HL-60 (cell line): ENCODE results near the gene CKLF.

ENCODE experiments used
- DNase-seq, 2 experiments: peaks; one replicate each; pipeline ENCODE4 v3.0.0-alpha.2; 2010 to 2020; ENCODE audit warnings: low read depth in 1 of 2, low spot score in 1 of 2
- H3K27ac ChIP-seq: fragments of 250-450 bp; sonication (Bioruptor Pico); replicated peaks from 2 replicates; pipeline ENCODE4 v1.5.1; 2020; ENCODE audit warnings: mild to moderate bottlenecking, moderate library complexity
- H3K27me3 ChIP-seq: fragments of 250-450 bp; sonication (Bioruptor Pico); 2 replicates; pipeline ENCODE4 v1.5.1; 2021; ENCODE audit warnings: mild to moderate bottlenecking, moderate library complexity; ENCODE audit not compliant: insufficient read depth, poor library complexity, severe bottlenecking
- H3K4me3 ChIP-seq: replicated peaks from 2 replicates; pipeline ENCODE4 v1.5.1; 2011; ENCODE audit warnings: mild to moderate bottlenecking, control low read depth, low read length; ENCODE audit not compliant: insufficient read depth
- GABPA ChIP-seq: IDR thresholded peaks from 2 replicates; pipeline ENCODE4 v1.6.1; 2012; ENCODE audit warnings: low read depth
- POLR2AphosphoS5 ChIP-seq: IDR thresholded peaks from 2 replicates; pipeline ENCODE4 v1.6.1; 2012; ENCODE audit warnings: low read depth
- SPI1 ChIP-seq: IDR thresholded peaks from 2 replicates; pipeline ENCODE4 v1.6.1; 2012; ENCODE audit warnings: low read depth, mild to moderate bottlenecking, borderline replicate concordance
- TF ChIP-seq, protein P1 (sequence below): IDR thresholded peaks from 2 replicates; pipeline ENCODE4 v1.6.1; 2012; ENCODE audit warnings: low read depth; ENCODE audit not compliant: insufficient replicate concordance
- TF ChIP-seq, protein P2 (sequence below): IDR thresholded peaks from one replicate; pipeline ENCODE4 v1.5.1; 2011; ENCODE audit warnings: low read length, control low read depth, inconsistent platforms; ENCODE audit not compliant: insufficient read depth

CKLF gene

DNA sequence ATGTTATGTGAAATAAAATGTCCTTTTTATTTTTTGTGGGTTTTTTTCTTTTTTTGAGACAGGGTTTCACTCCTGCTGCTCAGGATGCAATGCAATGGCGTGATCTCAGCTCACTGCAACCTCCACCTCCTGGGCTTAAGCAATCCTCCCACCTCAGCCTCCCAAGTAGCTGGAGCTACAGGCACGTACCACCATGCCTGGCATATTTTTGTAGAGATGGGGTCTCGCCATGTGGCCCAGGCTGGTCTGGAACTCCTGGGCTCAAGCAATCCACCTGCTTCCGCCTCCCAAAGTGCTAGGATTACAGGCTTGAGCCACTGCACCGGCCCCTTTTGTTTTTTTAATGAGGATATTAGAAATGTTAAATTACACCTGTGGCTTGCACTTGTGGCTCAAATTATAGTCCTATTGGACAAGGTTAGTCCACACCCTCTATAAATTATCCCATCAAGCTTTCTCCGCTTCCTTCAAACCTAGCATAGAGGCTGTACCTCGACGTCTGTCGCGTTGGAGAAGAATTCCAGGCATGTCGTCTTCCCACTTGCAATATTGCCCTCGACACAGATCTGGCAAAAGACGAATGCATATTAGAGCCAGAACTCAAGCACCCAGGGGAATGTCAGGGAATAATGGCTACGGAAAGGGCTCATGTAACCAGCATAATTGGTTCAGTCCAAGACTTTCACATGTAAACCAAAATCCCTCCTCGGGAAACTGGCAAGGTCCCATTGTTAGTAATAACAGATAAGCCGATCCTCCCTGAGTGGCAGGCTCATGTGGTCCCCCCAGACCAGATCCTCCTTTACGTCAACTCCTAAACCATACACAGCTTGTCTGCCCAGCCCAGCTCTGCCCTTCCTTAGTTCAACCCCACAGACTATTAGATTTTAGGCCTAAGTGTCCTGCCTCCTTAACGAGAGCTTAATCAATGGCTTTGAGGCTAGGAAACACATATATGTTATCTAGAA lies 10.7 kb upstream of the CKLF start:
- no peak for DNase-seq
- H3K4me3 ChIP-seq = no peak overlapping the region
- H3K27ac ChIP-seq = no peak overlapping the region
- no peaks in the 10 kb centered on the region for H3K27me3 ChIP-seq
- TF ChIP-seq POLR2AphosphoS5 = no peak
- no peak for TF ChIP-seq SPI1
- TF ChIP-seq, protein P1, sequence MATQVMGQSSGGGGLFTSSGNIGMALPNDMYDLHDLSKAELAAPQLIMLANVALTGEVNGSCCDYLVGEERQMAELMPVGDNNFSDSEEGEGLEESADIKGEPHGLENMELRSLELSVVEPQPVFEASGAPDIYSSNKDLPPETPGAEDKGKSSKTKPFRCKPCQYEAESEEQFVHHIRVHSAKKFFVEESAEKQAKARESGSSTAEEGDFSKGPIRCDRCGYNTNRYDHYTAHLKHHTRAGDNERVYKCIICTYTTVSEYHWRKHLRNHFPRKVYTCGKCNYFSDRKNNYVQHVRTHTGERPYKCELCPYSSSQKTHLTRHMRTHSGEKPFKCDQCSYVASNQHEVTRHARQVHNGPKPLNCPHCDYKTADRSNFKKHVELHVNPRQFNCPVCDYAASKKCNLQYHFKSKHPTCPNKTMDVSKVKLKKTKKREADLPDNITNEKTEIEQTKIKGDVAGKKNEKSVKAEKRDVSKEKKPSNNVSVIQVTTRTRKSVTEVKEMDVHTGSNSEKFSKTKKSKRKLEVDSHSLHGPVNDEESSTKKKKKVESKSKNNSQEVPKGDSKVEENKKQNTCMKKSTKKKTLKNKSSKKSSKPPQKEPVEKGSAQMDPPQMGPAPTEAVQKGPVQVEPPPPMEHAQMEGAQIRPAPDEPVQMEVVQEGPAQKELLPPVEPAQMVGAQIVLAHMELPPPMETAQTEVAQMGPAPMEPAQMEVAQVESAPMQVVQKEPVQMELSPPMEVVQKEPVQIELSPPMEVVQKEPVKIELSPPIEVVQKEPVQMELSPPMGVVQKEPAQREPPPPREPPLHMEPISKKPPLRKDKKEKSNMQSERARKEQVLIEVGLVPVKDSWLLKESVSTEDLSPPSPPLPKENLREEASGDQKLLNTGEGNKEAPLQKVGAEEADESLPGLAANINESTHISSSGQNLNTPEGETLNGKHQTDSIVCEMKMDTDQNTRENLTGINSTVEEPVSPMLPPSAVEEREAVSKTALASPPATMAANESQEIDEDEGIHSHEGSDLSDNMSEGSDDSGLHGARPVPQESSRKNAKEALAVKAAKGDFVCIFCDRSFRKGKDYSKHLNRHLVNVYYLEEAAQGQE = no peak
- TF ChIP-seq, protein P2, sequence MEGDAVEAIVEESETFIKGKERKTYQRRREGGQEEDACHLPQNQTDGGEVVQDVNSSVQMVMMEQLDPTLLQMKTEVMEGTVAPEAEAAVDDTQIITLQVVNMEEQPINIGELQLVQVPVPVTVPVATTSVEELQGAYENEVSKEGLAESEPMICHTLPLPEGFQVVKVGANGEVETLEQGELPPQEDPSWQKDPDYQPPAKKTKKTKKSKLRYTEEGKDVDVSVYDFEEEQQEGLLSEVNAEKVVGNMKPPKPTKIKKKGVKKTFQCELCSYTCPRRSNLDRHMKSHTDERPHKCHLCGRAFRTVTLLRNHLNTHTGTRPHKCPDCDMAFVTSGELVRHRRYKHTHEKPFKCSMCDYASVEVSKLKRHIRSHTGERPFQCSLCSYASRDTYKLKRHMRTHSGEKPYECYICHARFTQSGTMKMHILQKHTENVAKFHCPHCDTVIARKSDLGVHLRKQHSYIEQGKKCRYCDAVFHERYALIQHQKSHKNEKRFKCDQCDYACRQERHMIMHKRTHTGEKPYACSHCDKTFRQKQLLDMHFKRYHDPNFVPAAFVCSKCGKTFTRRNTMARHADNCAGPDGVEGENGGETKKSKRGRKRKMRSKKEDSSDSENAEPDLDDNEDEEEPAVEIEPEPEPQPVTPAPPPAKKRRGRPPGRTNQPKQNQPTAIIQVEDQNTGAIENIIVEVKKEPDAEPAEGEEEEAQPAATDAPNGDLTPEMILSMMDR = no peak
- no peak for TF ChIP-seq GABPA

DNA sequence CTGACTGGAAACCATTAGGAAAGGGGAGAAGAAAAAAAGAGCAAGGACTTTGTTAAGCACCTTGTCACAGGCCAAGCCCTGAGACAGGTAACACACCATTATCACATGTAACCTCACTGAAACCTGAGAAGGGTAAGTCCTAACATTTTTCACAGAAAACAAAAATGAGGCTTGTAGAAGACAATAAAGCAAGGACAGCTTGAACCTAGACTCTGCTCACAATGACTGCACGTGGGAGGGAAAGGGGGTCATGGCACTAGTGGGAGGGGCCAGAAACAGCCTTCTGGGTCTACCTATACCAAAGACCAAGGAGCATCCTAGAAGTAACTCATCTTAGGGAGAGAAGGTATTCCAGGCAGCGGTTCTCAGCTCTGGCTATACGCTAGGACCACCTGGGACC lies 10.0 kb upstream of the CKLF start:
- TF ChIP-seq, protein P2 = no peak
- TF ChIP-seq GABPA = no peak
- TF ChIP-seq, protein P1 = no peak
- no peak for TF ChIP-seq POLR2AphosphoS5
- TF ChIP-seq SPI1 = no peak
- Histone ChIP-seq H3K4me3 (no peak overlapping the region), H3K27me3 (no peaks in the 10 kb centered on the region), H3K27ac (no peak overlapping the region)
- no peak for DNase-seq

DNA sequence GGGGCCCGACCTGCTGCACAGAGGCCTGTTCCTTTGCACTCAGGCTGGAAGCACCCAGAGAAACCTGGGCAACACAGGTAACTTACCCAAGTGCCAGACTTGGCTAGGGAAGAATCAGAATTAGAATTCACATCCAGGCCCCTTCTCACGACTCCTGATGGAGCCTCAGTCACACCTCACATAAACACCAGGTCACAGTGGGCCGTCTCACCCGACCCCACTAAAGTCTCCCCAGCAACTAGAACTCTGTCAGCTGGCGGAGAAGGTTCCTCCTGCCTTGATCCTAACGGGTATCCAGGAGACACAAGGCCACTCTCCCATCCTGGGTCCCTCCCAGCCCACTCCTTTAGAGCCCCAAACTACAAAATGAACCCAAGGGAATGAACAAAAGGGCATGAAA lies 8.8 kb upstream of the CKLF start:
- no peak overlapping the region for H3K4me3 ChIP-seq
- no peak overlapping the region; the same call in 1 of the 2 replicates for H3K27ac ChIP-seq
- H3K27me3 ChIP-seq = no peaks in the 10 kb centered on the region
- TF ChIP-seq, protein P1 = no peak
- TF ChIP-seq, protein P2 = no peak
- TF ChIP-seq POLR2AphosphoS5 = no peak
- no peak for TF ChIP-seq GABPA
- no peak for DNase-seq
